ENCODE data around the gene TUBGCP6.

DNA sequence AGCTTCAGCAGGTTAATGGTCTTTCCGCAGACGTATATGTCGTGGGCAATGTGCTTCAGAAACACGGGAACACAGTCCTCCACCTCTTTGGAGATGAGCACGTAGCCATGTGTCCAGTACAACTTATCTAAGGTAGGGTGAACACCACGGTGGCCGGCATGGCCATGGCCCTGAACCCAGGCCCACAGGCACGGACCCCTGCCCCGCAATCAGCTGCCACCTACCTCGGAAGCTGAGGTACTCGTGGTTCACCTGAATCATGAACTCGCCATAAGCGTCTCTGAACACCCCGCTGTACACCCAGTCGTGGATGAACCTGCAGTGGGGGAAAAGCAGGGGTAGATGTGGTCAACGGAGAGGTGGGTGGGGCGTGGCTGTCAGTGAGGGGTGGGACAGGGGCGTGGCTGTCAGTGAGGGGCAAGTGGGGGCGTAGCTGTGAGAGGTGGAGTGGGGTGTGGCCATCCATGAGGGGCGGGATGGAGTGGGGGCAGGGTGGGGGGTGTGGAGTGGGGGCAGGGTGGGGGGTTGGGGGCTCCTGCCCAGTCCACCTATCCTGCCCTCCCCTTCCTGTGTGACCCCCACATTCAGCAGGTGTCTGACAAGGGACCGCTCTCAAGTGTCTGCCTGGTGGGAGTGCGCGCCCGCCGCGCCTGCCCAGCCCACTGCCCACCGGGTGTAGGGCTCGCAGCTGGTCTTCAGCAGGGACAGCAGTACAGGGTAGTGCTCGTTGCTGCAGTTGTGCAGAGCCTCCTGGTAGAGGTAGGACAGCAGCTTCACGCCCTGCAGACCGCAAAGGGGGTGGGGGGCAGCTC, 18.6 kb downstream of the TUBGCP6 start:
- no peak for TF ChIP-seq RBBP5 (conservative IDR thresholded peaks at IDR 0.05)
- TF ChIP-seq, protein P1, sequence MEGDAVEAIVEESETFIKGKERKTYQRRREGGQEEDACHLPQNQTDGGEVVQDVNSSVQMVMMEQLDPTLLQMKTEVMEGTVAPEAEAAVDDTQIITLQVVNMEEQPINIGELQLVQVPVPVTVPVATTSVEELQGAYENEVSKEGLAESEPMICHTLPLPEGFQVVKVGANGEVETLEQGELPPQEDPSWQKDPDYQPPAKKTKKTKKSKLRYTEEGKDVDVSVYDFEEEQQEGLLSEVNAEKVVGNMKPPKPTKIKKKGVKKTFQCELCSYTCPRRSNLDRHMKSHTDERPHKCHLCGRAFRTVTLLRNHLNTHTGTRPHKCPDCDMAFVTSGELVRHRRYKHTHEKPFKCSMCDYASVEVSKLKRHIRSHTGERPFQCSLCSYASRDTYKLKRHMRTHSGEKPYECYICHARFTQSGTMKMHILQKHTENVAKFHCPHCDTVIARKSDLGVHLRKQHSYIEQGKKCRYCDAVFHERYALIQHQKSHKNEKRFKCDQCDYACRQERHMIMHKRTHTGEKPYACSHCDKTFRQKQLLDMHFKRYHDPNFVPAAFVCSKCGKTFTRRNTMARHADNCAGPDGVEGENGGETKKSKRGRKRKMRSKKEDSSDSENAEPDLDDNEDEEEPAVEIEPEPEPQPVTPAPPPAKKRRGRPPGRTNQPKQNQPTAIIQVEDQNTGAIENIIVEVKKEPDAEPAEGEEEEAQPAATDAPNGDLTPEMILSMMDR (IDR thresholded peaks at IDR 0.05 in 2 of 3, conservative IDR thresholded peaks at IDR 0.05 in 1 of 3; ENCODE audit: control insufficient read depth in 2 of 3, extremely low read depth in 1 of 3, insufficient read depth in 1 of 3, low read depth in 3 of 3, low read length in 3 of 3), result no peak
